Spleen (tissue), 7 donors: ENCODE data around the gene C1orf226.

Experiments
- CTCF ChIP-seq, 11 experiments: fragments of 200-600 bp in 7 of 11; fragments of 450-650 bp in 4 of 11; sonication (generic) in 4 of 11; IDR thresholded peaks in 8 of 11; conservative IDR thresholded peaks in 3 of 11; 1 replicate in 7 of 11; 2 replicates in 4 of 11; pipeline versions ENCODE4 v1.4.0 to v1.8.0; 2016 to 2021; ENCODE audit warnings: antibody characterized with exemption in 11 of 11, inconsistent platforms in 4 of 11, mild to moderate bottlenecking in 1 of 11
- POLR2A ChIP-seq, 3 donors: fragments of 450-650 bp; IDR thresholded peaks; one replicate each; pipeline ENCODE4 v1.5.1; 2017; ENCODE audit warnings: antibody characterized with exemption in 3 of 3, mild to moderate bottlenecking in 1 of 3
- POLR2AphosphoS5 ChIP-seq, 3 donors: sonication (generic); formaldehyde crosslinking; IDR thresholded peaks; one replicate each; pipeline ENCODE4 v1.5.1; 2017; ENCODE audit warnings: antibody characterized with exemption in 3 of 3
- donor health status: DM: no; HTN: no; CAD: no; lungs with moderate emphysema.
- donor health status: DM: no; HTN: no; CAD: no.
- donor health status: DM: no; HTN: no; CAD: no.

DNA sequence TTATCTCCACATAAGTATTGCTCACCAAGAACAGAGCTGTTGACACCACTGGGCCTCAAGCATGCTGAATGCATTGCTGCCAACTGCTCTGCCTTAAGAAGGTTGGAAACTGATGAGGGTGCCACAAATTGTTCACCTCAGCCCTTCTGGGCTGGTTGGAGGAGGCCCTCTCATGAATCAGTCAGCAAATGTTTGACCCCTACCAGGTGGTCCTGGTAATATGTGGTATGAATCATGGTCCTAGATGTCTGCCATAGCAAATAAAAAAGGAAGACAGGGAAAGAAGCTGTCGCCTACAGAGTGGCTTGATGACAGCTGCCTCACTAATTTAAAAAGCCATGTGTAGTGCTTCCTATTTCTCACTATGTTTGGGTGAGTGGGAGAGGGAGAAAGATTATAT is 17.0 kb upstream of the C1orf226 start:
- TF ChIP-seq POLR2AphosphoS5 (IDR thresholded peaks at IDR 0.05) (no peak), CTCF (IDR thresholded peaks at IDR 0.05 in 8 of 11, conservative IDR thresholded peaks at IDR 0.05 in 3 of 11) (no peak), POLR2A (IDR thresholded peaks at IDR 0.05) (no peak)
